Transverse colon (tissue), 4 donors: Measurements from ENCODE around the gene APOO. TPM values are rescaled to one million over a fixed set of nuclear protein-coding genes. Genes with fewer than 3 reads are reported as not detected.

Experiments
- DNase-seq: peaks from one replicate; pipeline ENCODE4 v3.0.0-alpha.2; 2019
- H3K27ac ChIP-seq, 4 donors: fragments of 200-600 bp; sonication (generic); 2 replicates each; pipeline ENCODE4 v1.5.1; 2016 to 2018; ENCODE audit warnings: inconsistent platforms in 4 of 4
- H3K27me3 ChIP-seq: fragments of 200-600 bp; sonication (generic); 2 replicates; pipeline ENCODE4 v1.5.1; 2017; ENCODE audit warnings: inconsistent platforms
- H3K36me3 ChIP-seq, 4 donors: fragments of 200-600 bp; sonication (generic); 2 replicates each; pipeline ENCODE4 v1.5.1; 2017 to 2019; ENCODE audit warnings: inconsistent platforms in 4 of 4
- H3K4me1 ChIP-seq, 4 donors: fragments of 200-600 bp; sonication (generic); 2 replicates each; pipeline ENCODE4 v1.5.1; 2017 to 2020; ENCODE audit warnings: inconsistent platforms in 4 of 4
- H3K4me3 ChIP-seq, 4 donors: fragments of 200-600 bp; sonication (generic); 1 replicate in 1 of 4; 2 replicates in 3 of 4; pipeline versions ENCODE4 v1.5.1 to v1.6.1; 2017 to 2019; ENCODE audit warnings: inconsistent platforms in 4 of 4
- H3K9me3 ChIP-seq, 2 donors: fragments of 200-600 bp; sonication (generic); 2 replicates each; pipeline ENCODE4 v1.5.1; 2017 to 2019; ENCODE audit warnings: inconsistent platforms in 2 of 2
- EP300 ChIP-seq: sonication (generic); formaldehyde crosslinking; IDR thresholded peaks from one replicate; pipeline ENCODE4 v1.6.1; 2017; ENCODE audit warnings: antibody characterized with exemption, low read depth
- POLR2A ChIP-seq: fragments of 450-650 bp; IDR thresholded peaks from one replicate; pipeline ENCODE4 v1.6.1; 2016; ENCODE audit warnings: antibody characterized with exemption, mild to moderate bottlenecking, moderate library complexity
- POLR2AphosphoS5 ChIP-seq, 3 donors: sonication (generic); formaldehyde crosslinking; IDR thresholded peaks; one replicate each; pipeline ENCODE4 v1.6.1; 2016; ENCODE audit warnings: antibody characterized with exemption in 3 of 3
- WGBS, 2 donors: methylation state at CpG; one replicate each; pipeline ENCODE4 v1.1.5; 2018; ENCODE audit warnings: low coverage in 1 of 2; 5-methylcytosine and 5-hydroxymethylcytosine counted together
- in situ Hi-C, 4 donors: fragments of 200-750 bp; cut with MboI; loops; one replicate each; pipeline versions ENCODE4 v1.15.0 to v1.15.1; 2017; ENCODE audit warnings: low sequenced_read_pairs in 3 of 4, low pct_ligation_motif_present in 1 of 4, low pct_unique_long_range_greater_than_20kb in 1 of 4
- intact Hi-C: fragments of 100-400 bp; cut with DNase I; formaldehyde crosslinking; loops from one replicate; pipeline ENCODE4 v1.15.1; 2023; ENCODE audit warnings: low total_unique reads
- total RNA-seq, 4 donors: library from RNA; depleted of rRNA; stranded (reverse); fragments of >200 nt; gene quantifications; one replicate each; pipeline ENCODE4 v1.1.0, GENCODE V29; 2016
- TF ChIP-seq, protein P1 (sequence below), 5 experiments: fragments of 200-600 bp in 3 of 5; fragments of 450-650 bp in 2 of 5; sonication (generic) in 3 of 5; IDR thresholded peaks; 1 replicate in 2 of 5; 2 replicates in 3 of 5; pipeline ENCODE4 v1.5.1; 2016 to 2017; ENCODE audit warnings: antibody characterized with exemption in 5 of 5, inconsistent platforms in 3 of 5, mild to moderate bottlenecking in 2 of 5, moderate library complexity in 1 of 5

Gene APOO
- total RNA-seq, 4 donors from 2014 or later, result 10.0 to 24.5 (median 15.6) TPM; not detected in 1

DNA sequence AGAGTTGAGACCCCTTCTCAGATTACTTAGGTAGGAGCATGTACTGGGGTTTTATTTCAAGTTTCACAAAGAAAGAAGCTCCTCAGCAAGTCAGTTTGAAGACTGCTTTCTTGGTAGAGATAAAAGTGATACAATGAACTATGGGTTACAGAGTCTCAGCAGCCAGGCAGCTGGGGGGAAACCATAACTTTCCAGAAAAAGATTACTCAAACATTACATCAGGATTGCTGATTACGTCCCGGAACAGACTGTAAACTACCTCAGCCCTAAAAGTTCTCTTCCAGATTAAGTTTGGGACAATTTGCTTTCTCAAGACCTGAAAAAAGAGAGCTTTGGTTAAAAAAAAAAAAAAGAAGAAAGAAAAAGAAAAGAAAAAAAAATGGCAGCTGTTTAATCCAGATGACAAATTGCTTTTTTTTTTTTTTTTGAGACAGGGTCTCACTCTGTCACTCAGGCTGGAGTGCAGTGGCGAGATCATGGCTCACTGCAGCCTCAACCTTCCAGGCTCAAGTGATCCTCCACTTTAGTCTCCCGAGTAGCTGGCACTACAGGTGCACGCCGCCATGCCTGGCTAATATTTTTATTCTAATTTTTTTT is 108.2 kb downstream of the APOO start:
- no peak overlapping the region for H3K4me3 ChIP-seq
- H3K27me3 ChIP-seq, result no peaks in the 10 kb centered on the region
- WGBS, 2 donors, result 33 to 61% methylated on average over 1 to 6 of the region's 6 CpGs
- TF ChIP-seq EP300 (no peak), POLR2AphosphoS5 (IDR thresholded peaks at IDR 0.05) (no peak), POLR2A (no peak)
- TF ChIP-seq, protein P1, sequence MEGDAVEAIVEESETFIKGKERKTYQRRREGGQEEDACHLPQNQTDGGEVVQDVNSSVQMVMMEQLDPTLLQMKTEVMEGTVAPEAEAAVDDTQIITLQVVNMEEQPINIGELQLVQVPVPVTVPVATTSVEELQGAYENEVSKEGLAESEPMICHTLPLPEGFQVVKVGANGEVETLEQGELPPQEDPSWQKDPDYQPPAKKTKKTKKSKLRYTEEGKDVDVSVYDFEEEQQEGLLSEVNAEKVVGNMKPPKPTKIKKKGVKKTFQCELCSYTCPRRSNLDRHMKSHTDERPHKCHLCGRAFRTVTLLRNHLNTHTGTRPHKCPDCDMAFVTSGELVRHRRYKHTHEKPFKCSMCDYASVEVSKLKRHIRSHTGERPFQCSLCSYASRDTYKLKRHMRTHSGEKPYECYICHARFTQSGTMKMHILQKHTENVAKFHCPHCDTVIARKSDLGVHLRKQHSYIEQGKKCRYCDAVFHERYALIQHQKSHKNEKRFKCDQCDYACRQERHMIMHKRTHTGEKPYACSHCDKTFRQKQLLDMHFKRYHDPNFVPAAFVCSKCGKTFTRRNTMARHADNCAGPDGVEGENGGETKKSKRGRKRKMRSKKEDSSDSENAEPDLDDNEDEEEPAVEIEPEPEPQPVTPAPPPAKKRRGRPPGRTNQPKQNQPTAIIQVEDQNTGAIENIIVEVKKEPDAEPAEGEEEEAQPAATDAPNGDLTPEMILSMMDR (IDR thresholded peaks at IDR 0.05), result no peak
- peak overlapping the region; percentile 46 to 78 (median 70) for H3K27ac ChIP-seq
- no peaks in the 10 kb centered on the region for H3K36me3 ChIP-seq
- no peak for DNase-seq
- peaks cover 6 to 34% (median 16%) of the 10 kb centered on the region in 4 donors for H3K4me1 ChIP-seq
- no peaks in the 10 kb centered on the region for H3K9me3 ChIP-seq
- in situ Hi-C loops (loop anchor here in 1 of 4 donors (25.0 kb wide), 1 partner anchor 88 kb away; no protein-coding TSS in a partner anchor), intact Hi-C loops (no loop called here)

GRCh38 chrX:23797371-23798128 is 110.2 kb downstream of the APOO start:
- no peak for DNase-seq
- WGBS, 2 donors, result 66 to 80% methylated on average over 1 to 12 of the region's 12 CpGs

GRCh38 chrX:23795221-23795620 is 112.5 kb downstream of the APOO start:
- DNase-seq, result no peak
- WGBS, 2 donors, result 88% methylated on average over 8 of the region's 8 CpGs; no CpG with 5 or more reads in 1 of the 2 donors
- no peaks in the 10 kb centered on the region for H3K27me3 ChIP-seq
- H3K4me3 ChIP-seq, result no peak overlapping the region
- H3K36me3 ChIP-seq, result no peaks in the 10 kb centered on the region
- in situ Hi-C loops, result loop anchor here in 1 of 4 donors (25.0 kb wide), 1 partner anchor 92 kb away; no protein-coding TSS in a partner anchor
- peaks cover 0 to 14% (median 6%) of the 10 kb centered on the region in 4 donors for H3K4me1 ChIP-seq
- no peak overlapping the region for H3K27ac ChIP-seq
- intact Hi-C loops, result no loop called here
- no peaks in the 10 kb centered on the region for H3K9me3 ChIP-seq
- TF ChIP-seq POLR2AphosphoS5 (IDR thresholded peaks at IDR 0.05), result no peak
- TF ChIP-seq EP300, result no peak
- no peak for TF ChIP-seq POLR2A
- TF ChIP-seq, protein P1 (IDR thresholded peaks at IDR 0.05), result no peak

More at GRCh38 chrX:23797371-23798128, 110.2 kb downstream of the APOO start:
- Histone ChIP-seq H3K4me1 (peaks cover 0 to 17% (median 6%) of the 10 kb centered on the region in 4 donors), H3K9me3 (no peaks in the 10 kb centered on the region), H3K4me3 (no peak overlapping the region), H3K36me3 (no peaks in the 10 kb centered on the region), H3K27ac (peak overlapping the region; percentile 64 to 78 (median 72)), H3K27me3 (no peaks in the 10 kb centered on the region)
- TF ChIP-seq POLR2AphosphoS5 (IDR thresholded peaks at IDR 0.05), result peak in 1 of 3 donors; percentile 38
- TF ChIP-seq, protein P1 (IDR thresholded peaks at IDR 0.05), result peak in 1 of 5 experiments; percentile 17
- TF ChIP-seq POLR2A, result no peak
- in situ Hi-C loops, result loop anchor here in 1 of 4 donors (25.0 kb wide), 1 partner anchor 90 kb away; no protein-coding TSS in a partner anchor
- intact Hi-C loops, result no loop called here

DNA sequence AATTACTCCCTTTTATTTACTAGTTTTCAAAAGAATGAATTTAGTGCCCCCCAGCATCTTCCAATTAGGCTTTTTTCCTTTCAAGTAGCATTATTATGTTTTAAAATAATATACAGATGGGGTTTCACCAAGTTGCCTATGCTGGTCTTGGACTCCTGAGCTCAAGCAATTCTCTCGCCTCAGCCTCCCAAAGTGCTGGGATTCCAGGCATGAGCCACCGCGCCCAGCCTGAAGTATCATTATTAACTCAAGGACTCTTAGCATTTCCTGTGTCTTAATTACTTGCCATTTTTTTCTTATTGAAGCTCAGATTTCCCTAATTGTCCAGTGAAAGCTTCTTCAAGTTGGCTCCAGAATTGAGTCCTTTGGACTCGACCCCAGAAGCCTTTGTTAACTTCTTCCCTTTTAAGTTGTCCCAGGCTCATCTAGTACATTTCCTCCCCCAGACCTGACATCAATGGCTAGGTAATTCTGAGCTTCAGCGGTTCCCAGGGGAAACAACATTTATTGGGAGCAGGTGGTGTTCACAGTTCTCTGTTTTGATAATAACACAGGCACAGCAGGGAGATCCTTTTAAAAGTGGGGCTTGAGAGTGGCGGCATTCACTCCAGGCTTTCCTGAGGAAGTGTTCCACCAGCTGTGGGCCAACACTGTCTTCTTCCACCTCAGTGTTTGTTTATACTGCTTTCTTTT is 114.7 kb downstream of the APOO start:
- no peak for DNase-seq
- no peaks in the 10 kb centered on the region for H3K27me3 ChIP-seq
- H3K4me3 ChIP-seq, result no peak overlapping the region
- H3K4me1 ChIP-seq, result peaks cover 0 to 6% (median 4%) of the 10 kb centered on the region in 4 donors
- intact Hi-C loops (no loop called here), in situ Hi-C loops (loop anchor here in 1 of 4 donors (25.0 kb wide), 1 partner anchor 94 kb away; no protein-coding TSS in a partner anchor)
- no peaks in the 10 kb centered on the region for H3K36me3 ChIP-seq
- no peaks in the 10 kb centered on the region for H3K9me3 ChIP-seq
- no peak overlapping the region for H3K27ac ChIP-seq
- WGBS, 2 donors, result 62 to 93% methylated on average over 3 to 6 of the region's 6 CpGs
- TF ChIP-seq EP300, result no peak
- TF ChIP-seq, protein P1 (IDR thresholded peaks at IDR 0.05), result no peak
- TF ChIP-seq POLR2A, result no peak
- TF ChIP-seq POLR2AphosphoS5 (IDR thresholded peaks at IDR 0.05), result no peak
